ENCODE data around the gene SLC7A11.

GRCh38 chr4:138256608-138257007 is 14.5 kb upstream of the SLC7A11 start:
- no peak for TF ChIP-seq CTCF (IDR thresholded peaks at IDR 0.05)
- no peak for TF ChIP-seq POLR2A (IDR thresholded peaks at IDR 0.05)
- no peak for TF ChIP-seq EP300 (IDR thresholded peaks at IDR 0.05)
